AG09319 (cell line): ENCODE measurements around the gene INTS11.

Source experiments
- DNase-seq: peaks from one replicate; pipeline ENCODE4 v3.0.0-alpha.2; 2010; ENCODE audit warnings: low read depth; ENCODE audit errors: extremely low read depth
- TF ChIP-seq, protein P1 (sequence below): IDR thresholded peaks from 2 replicates; pipeline ENCODE4 v1.5.1; 2011; ENCODE audit warnings: low read depth, mild to moderate bottlenecking, inconsistent platforms, low read length, moderate library complexity

The INTS11 gene

DNA sequence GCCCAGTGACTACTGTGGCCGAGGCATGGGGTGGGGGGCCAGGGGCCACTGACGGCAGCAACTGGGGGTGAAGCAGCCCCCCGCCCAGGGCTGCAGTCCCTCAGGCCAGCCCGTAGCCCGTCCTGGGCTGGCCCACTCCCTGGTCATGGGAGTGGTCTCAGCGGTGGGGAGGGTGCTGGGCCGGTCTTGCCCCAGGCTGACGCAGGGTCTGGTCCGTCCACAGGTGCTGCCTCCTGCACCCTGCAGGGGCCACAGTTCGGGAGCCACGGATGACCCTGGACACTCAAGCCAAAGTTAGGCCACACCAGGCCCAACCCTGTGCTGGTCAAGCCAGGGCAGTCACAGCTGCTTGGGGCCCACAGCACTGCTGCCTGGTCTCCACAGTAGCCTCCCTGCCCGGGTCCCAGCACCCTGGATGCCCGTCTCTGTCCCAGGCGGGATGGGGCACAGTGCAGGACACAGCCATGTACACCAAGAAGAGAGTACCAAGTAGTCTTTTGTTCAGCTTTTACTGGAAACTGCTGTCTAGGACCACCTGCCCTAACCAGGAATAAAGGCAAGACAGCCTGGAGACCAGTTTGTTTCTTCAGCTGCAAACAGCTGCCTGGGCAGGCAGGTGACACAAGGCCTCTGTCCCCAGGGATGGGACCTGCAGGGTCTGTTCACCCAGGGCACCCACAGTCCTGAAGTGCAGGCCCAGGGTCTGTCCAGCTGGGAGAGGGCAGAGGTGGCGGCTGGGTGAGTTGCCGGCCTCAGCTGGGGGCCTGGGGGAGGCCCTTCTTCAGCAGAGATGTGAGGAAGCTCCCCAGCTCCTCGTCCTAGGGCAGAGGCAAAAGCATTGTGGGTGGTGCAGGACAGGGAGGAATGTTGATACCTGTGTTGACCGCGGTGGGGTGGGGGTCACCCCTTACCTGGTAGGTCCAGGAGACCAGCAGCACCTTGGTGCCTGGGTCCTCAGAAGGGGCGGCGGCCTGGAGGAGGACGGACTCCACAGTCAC is 13.1 kb downstream of the INTS11 start:
- DNase-seq: no peak
- TF ChIP-seq, protein P1, sequence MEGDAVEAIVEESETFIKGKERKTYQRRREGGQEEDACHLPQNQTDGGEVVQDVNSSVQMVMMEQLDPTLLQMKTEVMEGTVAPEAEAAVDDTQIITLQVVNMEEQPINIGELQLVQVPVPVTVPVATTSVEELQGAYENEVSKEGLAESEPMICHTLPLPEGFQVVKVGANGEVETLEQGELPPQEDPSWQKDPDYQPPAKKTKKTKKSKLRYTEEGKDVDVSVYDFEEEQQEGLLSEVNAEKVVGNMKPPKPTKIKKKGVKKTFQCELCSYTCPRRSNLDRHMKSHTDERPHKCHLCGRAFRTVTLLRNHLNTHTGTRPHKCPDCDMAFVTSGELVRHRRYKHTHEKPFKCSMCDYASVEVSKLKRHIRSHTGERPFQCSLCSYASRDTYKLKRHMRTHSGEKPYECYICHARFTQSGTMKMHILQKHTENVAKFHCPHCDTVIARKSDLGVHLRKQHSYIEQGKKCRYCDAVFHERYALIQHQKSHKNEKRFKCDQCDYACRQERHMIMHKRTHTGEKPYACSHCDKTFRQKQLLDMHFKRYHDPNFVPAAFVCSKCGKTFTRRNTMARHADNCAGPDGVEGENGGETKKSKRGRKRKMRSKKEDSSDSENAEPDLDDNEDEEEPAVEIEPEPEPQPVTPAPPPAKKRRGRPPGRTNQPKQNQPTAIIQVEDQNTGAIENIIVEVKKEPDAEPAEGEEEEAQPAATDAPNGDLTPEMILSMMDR: no peak

DNA sequence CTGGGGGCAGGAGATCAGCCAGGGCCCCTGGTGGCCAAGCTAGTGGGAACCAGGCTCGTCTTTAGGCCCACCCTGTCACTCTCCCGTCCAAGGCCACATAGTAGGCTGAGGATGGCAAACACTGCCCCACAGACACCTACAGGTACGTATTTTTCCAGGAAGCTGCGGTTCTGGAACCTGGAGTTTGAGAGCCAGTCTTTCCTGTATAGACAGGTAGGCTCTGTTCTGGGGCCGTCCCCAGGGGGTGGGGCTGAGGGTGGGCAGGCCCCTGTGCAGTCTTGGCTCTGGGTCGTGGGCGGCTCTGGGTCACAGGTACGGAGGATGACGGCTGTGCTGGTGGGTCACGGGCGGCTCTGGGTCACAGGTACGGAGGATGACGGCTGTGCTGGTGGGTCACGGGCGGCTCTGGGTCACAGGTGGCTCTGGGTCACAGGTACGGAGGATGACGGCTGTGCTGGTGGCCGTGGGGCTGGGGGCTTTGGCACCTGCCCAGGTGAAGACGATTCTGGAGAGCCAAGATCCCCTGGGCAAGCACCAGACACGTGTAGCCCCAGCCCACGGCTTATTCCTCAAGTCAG is 13.9 kb downstream of the INTS11 start:
- TF ChIP-seq, protein P1: no peak
- no peak for DNase-seq

DNA sequence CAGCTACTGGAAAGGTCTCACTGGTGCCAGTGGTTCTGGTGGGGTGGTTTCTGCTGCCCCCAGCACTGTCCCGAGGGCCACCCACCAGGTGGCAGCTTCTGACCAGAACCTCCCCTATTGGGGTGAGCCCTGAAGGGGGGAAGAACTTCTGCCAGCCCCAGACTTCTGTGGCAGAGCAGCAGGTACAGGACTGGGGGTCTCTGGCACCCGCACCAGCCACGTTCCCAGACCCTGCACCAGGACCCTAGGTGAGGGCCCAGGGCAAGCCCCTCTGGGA is 14.4 kb downstream of the INTS11 start:
- TF ChIP-seq, protein P1: no peak
- no peak for DNase-seq

DNA sequence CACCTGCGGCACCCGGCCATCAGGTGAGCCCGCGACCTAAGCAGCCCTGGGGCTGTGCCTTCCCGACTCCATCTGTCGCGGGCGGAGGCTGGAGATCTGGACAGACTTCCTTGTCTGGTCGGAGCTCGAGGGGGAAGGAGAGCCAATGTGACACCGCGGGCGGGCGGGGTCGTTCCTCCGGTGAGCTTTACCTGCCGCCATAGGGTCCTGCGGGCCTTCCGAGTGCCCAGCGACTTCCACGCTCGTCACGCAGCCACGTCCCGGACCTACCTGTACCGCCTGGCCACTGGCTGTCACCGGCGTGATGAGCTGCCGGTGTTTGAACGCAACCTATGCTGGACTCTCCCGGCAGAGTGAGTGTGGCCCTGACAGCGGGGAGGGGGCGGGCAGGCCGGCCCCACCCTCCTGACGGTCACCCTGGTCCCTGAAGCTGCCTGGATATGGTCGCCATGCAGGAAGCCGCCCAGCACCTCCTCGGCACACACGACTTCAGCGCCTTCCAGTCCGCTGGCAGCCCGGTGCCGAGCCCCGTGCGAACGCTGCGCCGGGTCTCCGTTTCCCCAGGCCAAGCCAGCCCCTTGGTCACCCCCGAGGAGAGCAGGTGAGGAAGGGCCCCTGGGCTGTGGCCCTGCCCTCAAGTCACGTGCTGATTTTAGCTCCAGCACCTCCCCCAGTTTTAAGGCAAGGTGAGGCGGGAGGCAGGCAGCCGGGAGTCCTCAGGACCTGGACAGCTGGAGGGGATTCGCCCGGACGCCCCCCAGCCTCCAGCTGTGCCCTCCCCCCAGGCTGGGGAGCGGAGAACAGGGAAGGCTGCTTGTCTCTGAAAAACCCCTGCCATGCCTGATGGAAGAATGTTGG is 15.0 kb downstream of the INTS11 start:
- DNase-seq: no peak

DNA sequence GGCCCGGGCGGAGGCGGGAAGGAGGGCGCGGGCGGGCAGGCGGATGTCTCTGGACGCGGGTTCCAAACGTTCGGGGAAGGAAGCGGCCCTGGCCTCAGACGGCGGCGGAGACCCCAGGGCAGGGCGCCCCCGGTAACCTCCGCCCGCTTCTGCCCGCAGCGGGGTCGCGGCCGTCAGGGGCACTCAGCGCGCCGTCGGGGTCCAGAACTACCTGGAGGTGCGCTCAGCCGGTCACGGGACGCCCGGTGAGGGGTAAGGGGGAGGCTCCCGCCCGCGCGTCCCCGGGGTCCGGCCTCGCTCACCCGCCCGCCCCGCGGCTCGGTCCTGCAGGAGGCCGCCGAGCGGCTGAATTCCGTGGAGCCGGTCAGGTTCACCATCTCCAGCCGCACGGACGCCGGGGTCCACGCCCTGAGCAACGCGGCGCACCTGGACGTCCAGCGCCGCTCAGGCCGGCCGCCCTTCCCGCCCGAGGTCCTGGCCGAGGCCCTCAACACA is 15.7 kb downstream of the INTS11 start:
- TF ChIP-seq, protein P1: no peak
- DNase-seq: no peak

More for the DNA sequence above, 15.0 kb downstream of the INTS11 start:
- TF ChIP-seq, protein P1: no peak

DNA sequence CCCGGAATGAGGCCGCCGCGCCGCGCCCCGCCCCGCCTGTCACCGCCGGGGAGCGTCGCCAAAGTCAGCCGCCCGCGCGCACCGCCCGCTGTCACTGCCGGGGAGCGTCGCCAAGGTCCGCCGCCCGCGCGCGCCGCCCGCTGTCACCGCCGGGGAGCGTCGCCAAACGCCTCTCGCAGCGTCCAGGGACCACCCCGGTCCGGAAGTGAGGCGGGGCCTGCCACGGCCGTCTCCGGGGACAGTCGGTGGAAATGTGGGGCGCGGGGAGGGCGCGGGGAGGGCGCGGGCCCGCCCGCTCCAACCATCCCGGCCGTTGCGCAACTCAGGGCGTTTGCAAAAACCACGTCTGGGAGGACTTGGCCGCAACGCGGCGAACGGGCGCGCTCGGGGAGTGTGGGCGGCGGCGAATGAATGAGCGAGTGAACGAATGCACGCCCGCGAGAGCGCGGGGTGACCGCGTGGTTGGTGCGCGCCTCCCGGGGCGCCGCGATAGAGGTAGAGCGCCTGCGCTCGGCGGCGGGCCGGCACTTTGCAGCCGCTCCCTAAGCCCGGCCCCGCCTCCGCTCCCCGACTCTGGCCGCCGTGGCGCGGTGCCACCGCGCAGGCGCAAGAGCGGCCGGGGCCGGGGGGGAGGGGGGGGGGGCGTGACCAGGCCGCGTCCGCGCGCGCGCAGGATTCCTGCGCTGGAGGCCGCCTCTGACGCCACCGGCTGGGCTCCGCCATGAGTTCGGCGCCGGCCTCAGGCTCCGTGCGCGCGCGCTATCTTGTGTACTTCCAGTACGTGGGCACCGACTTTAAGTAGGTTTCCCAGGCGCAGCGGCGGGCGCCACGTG is 16.3 kb downstream of the INTS11 start, which contains the start of the genes ACAP3 and PUSL1:
TSS of gene ACAP3 (minus strand) at position 8 of the 833 bp plus-strand sequence. CDS start 115 bp downstream, outside the sequence.
TSS of gene PUSL1 (plus strand) at position 675 of the 833 bp plus-strand sequence. CDS start at position 722, 47 bp downstream.
- peak; percentile 81 for DNase-seq
- TF ChIP-seq, protein P1: no peak
